A204.1 (cell line): ENCODE measurements around the gene RNF13.

Experiments used
- FAIRE-seq: peaks from 2 replicates; lab custom pipeline; 2012; peaks lifted over from hg19 to GRCh38; lab: Jason Lieb, UNC

Gene RNF13, protein sequence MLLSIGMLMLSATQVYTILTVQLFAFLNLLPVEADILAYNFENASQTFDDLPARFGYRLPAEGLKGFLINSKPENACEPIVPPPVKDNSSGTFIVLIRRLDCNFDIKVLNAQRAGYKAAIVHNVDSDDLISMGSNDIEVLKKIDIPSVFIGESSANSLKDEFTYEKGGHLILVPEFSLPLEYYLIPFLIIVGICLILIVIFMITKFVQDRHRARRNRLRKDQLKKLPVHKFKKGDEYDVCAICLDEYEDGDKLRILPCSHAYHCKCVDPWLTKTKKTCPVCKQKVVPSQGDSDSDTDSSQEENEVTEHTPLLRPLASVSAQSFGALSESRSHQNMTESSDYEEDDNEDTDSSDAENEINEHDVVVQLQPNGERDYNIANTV

GRCh38 chr3:149812606-149813366, at the start of gene RNF13:
RNF13 (plus strand) TSS chr3:149813215; CDS start chr3:149846027, 32,812 bp downstream.
- FAIRE-seq, result no peak

- FAIRE-seq, result no peak
Observed at GRCh38 chr3:149763565-149764195, 49.3 kb upstream of the RNF13 start.

DNA sequence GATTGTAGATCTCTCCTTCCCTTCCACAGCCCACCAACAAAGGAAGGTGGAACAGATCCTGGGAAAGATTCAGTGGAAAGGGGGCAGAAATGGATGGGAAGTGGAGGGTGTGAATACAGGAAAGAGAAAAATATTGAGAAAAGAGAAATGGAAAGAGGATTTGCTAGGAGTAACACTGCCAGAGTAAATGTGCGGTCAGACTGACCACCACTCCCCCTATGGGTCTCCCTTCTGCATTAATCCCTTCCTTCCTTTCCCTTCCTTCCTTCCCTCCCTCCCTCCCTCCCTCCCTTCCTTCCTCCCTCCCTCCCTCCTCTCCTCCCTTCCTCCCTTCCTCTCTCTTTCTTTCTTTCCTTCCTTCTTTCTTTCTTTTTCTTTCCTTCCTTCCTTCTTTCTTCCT, 48.7 kb upstream of the RNF13 start:
- no peak for FAIRE-seq

GRCh38 chr3:149765762-149766334, 47.2 kb upstream of the RNF13 start:
- peak; percentile 82 for FAIRE-seq

DNA sequence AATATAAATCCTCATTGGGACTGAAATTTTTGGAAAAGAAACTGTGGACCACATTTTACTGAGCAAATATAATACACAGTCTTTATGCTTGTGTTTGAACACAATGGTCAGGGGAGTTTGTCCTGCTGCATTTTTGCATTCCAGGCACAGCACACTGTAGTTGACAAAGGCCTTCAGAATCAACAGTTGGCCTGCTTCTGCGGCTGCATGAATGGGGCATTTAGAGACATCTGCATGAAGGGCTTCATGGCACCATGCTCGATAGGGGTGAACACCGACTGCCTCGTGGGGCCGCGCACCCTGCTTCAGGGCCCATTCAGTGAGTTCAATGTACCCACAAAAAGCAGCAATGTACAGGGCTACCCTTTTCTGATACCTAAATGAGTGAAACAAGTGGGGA, 45.3 kb upstream of the RNF13 start:
- no peak for FAIRE-seq

DNA sequence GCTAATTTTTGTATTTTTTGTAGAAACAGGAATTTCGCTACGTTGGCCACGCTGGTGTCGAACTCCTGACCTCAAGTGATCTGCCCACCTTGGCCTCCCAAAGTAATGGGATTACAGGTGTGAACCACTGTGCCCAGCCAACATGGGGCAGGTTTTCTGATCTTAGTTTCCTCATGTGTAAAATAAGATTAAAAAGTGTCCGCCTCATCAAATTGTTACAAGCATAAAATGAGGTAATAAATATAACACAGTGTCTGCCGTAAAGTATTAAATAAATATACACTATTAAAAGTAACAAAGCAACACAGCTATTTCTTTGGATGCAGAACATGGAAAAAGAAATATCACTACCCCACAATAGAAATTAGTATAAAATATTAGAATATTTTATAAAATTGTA, 44.3 kb upstream of the RNF13 start:
- no peak for FAIRE-seq

DNA sequence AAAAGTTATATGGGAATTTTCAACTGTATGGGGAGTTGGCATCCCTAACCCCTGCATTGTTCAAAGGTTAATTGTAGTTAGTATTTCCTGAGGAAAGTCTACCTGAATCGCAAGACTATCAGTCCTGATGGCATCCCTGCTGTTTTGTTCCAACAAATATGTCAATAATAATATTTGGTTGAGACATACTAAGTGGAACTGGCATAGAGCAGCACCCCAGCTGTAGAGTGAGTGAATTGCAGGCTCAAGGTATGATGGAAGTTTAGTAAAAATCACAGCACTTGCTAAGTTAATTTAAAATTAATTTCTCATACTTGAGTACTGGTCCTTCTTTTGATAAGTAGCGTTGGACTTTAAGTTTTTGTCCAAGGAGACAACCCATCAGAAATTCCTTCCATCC, 42.8 kb upstream of the RNF13 start:
- FAIRE-seq, result no peak

- no peak for FAIRE-seq
Observed at GRCh38 chr3:149771652-149772271, 41.3 kb upstream of the RNF13 start.

DNA sequence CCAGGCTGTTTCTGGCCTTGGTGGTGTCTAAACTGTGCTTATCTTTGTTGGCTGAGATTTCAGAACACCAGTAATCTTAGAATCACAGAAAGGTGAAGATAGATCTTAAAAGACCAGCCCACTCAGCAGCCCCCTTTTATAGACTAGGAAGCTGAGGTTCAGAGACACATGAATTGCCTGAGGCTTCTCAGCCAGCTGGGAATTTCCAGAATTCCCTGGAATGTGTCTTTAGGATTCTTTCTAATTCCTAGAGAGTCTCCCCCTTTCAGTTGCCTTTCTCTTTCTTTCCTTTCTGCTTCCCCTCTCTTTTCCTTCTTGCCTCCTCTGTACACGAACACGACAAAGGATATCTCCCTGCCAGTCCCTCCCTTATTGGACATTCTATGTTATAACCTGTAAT, 40.2 kb upstream of the RNF13 start:
- FAIRE-seq, result no peak

DNA sequence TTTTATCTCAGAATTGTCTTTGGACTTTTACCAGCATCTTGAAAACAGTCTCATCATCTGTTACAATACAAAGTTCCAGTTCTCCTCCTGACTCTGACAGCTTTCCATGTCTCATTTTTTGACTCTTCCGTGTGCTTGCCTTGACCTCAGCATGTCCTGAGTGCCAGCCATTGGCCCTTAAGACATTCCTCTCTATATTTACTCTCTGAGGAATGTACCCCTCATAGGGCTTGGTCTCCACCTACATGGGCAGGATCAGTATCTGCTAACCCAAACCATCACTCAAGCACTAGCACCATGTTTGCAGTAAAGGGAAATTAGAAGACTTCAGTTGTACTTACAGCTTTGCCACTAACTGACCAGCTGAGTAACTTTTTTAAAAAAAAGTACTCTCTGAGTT, 36.8 kb upstream of the RNF13 start:
- FAIRE-seq, result no peak

DNA sequence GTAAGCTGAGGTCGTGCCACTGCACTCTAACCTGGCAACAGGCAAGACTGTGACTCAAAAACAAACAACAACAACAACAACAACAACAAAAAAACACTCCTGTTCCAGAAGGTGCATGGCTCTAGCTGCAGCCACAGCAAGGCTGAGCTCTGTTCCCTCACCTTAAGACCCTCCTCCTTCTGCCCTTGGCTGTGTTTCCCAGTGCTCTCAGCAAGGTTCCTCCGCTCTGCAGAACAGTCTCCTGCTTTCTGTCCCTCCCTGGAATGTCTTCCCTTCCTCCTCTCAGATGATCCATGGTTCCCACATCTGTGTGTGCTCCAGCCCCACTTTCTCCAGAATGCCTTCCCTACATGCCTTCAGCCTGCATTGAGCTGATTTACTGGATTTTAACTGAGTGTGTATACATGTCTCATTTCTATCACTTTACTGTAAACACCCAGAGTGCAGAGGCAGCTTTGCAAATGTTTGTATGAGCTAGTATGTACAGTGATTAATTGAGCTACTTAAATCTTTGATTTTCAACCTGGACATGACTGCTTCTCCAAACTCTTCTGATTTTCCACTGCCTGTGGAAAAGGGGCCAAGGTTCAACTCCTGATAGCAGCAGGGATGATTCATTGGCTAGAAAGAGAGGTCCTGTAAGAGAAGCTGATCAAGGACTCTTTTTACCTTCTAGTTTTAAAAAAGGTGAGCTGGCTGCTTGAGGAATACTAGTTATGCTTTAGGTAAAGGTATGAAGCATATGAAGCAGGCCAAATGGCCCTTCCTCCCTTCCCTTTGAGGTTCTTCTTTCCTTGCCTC, 35.4 kb upstream of the RNF13 start:
- FAIRE-seq, result no peak

GRCh38 chr3:149781211-149781610, 31.8 kb upstream of the RNF13 start:
- no peak for FAIRE-seq

DNA sequence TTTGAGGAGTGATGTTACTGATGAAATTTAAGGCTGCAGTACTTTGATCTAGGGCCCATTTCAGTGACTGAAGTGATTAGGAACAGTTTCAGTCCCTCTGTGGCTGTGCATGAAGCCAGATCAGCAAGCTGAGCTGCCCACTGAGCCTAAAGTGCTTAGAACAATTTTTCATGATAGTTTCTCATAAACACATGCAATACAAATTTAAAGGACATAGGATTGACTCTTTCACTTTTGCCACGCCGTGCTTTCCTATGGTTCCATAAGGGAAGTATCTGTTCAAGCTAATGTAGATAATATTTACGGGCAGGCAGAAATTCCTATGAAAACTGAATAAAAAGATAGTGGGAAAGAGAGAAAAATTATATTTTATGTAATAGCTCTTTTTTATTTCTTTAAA, 31.3 kb upstream of the RNF13 start:
- no peak for FAIRE-seq

DNA sequence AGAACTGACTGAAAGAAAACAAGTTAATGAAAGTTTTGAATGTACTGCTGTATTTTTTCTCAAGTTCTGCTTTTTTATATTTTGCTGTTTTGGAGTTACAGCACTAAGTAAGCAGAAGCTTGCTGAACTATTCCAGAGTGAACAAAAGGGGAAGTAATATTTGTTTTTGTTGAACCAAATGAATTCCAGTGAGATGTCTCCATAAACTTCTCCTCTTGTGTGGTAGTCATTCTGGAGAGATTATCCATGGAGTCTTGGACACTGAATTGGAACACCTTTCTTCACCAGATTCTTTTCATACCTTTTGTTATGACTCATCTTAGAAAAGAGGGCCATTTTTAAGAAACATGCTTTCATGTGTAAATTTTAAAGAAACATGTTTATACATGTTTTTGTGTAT, 29.4 kb upstream of the RNF13 start:
- FAIRE-seq, result no peak

GRCh38 chr3:149784064-149784704, 28.8 kb upstream of the RNF13 start:
- no peak for FAIRE-seq

DNA sequence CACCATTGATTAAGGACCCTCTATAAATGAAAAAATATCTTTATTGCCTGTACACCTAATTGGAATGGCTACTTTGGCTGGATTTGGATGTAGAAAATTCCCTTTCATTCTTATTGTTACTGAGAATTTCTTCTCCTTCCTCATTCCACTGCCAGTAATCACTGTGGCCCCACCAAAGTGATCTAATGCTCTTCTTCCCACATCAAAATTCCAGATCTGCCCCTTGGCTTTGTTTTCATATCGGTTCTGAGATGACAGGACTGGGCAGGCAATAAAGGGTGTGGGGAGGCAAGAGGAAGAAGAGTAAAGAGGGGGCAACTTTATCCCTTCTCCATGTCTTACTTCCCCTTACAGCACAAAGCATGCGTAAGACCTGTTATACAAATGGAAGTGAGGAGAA, 22.7 kb upstream of the RNF13 start:
- no peak for FAIRE-seq

GRCh38 chr3:149790698-149791097, 22.3 kb upstream of the RNF13 start:
- no peak for FAIRE-seq

GRCh38 chr3:149792452-149793270, 20.4 kb upstream of the RNF13 start, which contains the start of gene ANKUB1:
ANKUB1 (minus strand) TSS chr3:149792554; CDS start chr3:149792366, 188 bp downstream.
- FAIRE-seq, result no peak

GRCh38 chr3:149796026-149796425, 17.0 kb upstream of the RNF13 start:
- no peak for FAIRE-seq

DNA sequence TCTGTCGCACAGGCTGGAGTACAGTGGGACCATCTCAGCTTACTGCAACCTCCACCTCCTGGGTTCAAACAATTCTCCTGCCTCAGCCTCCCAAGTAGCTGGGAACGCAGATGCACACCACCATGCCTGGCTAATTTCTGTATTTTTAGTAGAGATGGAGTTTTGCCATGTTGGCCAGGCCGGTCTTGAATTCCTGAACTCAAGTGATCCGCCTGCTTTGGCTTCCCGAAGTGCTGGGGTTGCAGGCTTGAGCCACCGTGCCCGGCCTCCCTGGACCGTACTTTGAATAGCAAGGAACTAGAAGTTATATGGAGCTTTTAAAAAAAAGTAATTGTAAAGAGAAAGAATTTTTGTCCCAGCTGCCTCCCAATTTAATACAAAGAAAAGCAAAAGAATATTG, 12.3 kb upstream of the RNF13 start:
- FAIRE-seq, result no peak
